HL-60 (cell line): ENCODE measurements around the gene SMIM21.

Source experiments
- DNase-seq, 2 experiments: peaks; one replicate each; pipeline ENCODE4 v3.0.0-alpha.2; 2010 to 2020; ENCODE audit warnings: low read depth in 1 of 2, low spot score in 1 of 2
- H3K27ac ChIP-seq: fragments of 250-450 bp; sonication (Bioruptor Pico); replicated peaks from 2 replicates; pipeline ENCODE4 v1.5.1; 2020; ENCODE audit warnings: mild to moderate bottlenecking, moderate library complexity
- H3K27me3 ChIP-seq: fragments of 250-450 bp; sonication (Bioruptor Pico); 2 replicates; pipeline ENCODE4 v1.5.1; 2021; ENCODE audit warnings: mild to moderate bottlenecking, moderate library complexity; ENCODE audit not compliant: insufficient read depth, poor library complexity, severe bottlenecking
- H3K4me3 ChIP-seq: replicated peaks from 2 replicates; pipeline ENCODE4 v1.5.1; 2011; ENCODE audit warnings: mild to moderate bottlenecking, control low read depth, low read length; ENCODE audit not compliant: insufficient read depth
- CTCF ChIP-seq: IDR thresholded peaks from one replicate; pipeline ENCODE4 v1.5.1; 2011; ENCODE audit warnings: low read length, control low read depth, inconsistent platforms; ENCODE audit not compliant: insufficient read depth
- GABPA ChIP-seq: IDR thresholded peaks from 2 replicates; pipeline ENCODE4 v1.6.1; 2012; ENCODE audit warnings: low read depth
- POLR2AphosphoS5 ChIP-seq: IDR thresholded peaks from 2 replicates; pipeline ENCODE4 v1.6.1; 2012; ENCODE audit warnings: low read depth
- SPI1 ChIP-seq: IDR thresholded peaks from 2 replicates; pipeline ENCODE4 v1.6.1; 2012; ENCODE audit warnings: low read depth, mild to moderate bottlenecking, borderline replicate concordance
- TF ChIP-seq, protein P1 (sequence below): IDR thresholded peaks from 2 replicates; pipeline ENCODE4 v1.6.1; 2012; ENCODE audit warnings: low read depth; ENCODE audit not compliant: insufficient replicate concordance

The SMIM21 gene

GRCh38 chr18:75369026-75369721 is 58.3 kb downstream of the SMIM21 start:
- DNase-seq = no peak
- Histone ChIP-seq H3K27ac (no peak overlapping the region), H3K4me3 (no peak overlapping the region), H3K27me3 (no peaks in the 10 kb centered on the region)
- TF ChIP-seq GABPA = no peak
- TF ChIP-seq, protein P1, sequence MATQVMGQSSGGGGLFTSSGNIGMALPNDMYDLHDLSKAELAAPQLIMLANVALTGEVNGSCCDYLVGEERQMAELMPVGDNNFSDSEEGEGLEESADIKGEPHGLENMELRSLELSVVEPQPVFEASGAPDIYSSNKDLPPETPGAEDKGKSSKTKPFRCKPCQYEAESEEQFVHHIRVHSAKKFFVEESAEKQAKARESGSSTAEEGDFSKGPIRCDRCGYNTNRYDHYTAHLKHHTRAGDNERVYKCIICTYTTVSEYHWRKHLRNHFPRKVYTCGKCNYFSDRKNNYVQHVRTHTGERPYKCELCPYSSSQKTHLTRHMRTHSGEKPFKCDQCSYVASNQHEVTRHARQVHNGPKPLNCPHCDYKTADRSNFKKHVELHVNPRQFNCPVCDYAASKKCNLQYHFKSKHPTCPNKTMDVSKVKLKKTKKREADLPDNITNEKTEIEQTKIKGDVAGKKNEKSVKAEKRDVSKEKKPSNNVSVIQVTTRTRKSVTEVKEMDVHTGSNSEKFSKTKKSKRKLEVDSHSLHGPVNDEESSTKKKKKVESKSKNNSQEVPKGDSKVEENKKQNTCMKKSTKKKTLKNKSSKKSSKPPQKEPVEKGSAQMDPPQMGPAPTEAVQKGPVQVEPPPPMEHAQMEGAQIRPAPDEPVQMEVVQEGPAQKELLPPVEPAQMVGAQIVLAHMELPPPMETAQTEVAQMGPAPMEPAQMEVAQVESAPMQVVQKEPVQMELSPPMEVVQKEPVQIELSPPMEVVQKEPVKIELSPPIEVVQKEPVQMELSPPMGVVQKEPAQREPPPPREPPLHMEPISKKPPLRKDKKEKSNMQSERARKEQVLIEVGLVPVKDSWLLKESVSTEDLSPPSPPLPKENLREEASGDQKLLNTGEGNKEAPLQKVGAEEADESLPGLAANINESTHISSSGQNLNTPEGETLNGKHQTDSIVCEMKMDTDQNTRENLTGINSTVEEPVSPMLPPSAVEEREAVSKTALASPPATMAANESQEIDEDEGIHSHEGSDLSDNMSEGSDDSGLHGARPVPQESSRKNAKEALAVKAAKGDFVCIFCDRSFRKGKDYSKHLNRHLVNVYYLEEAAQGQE = no peak
- TF ChIP-seq POLR2AphosphoS5 = no peak
- TF ChIP-seq CTCF = no peak
- no peak for TF ChIP-seq SPI1

DNA sequence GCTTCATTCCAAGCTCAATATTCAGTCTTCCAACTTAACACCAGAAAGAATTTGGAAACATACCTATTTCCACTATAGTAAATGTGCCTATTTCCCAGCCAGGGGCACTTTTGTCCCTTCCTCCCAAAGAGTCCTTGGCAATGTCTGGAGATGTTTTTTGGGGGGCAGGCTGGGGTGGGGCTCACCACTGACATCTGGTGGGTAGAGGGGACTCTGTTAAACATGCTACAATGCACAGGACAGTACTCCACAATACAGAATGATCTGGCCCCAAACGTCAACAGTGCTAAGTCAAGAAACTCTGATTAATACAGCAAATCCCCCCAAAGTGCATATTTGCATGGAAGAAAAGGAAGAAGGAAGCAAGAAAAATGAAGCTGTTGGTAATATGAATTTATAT is 61.7 kb downstream of the SMIM21 start:
- Histone ChIP-seq H3K4me3 (no peak overlapping the region), H3K27ac (no peak overlapping the region), H3K27me3 (no peaks in the 10 kb centered on the region)
- TF ChIP-seq CTCF = no peak
- no peak for TF ChIP-seq SPI1
- TF ChIP-seq GABPA = no peak
- no peak for TF ChIP-seq POLR2AphosphoS5
- TF ChIP-seq, protein P1 = no peak
- DNase-seq = no peak

GRCh38 chr18:75365254-75365629 is 62.3 kb downstream of the SMIM21 start:
- Histone ChIP-seq H3K27ac (no peak overlapping the region), H3K27me3 (no peaks in the 10 kb centered on the region), H3K4me3 (no peak overlapping the region)
- no peak for DNase-seq
- TF ChIP-seq GABPA (no peak), CTCF (no peak), POLR2AphosphoS5 (no peak), SPI1 (no peak)
- TF ChIP-seq, protein P1 = no peak
